IMR-90 (cell line): ENCODE data around the gene PTPN21. TPM values are rescaled to one million over a fixed set of nuclear protein-coding genes. Genes with fewer than 3 reads are reported as not detected.

Experiments used
- ATAC-seq: fragments of 200-7000 bp; cut with Tn5 transposase; 2 replicates; pipeline ENCODE4 v1.9.1; 2020; ENCODE audit warnings: low read depth, mild to moderate bottlenecking, moderate library complexity
- BruUV-seq: library from RNA; stranded (reverse); fragments of 400-500 nt; replicated peaks from 2 replicates; lab custom pipeline; 2021; lab: Mats Ljungman, UMichigan
- CTCF ChIA-PET: fragments of 300-600 bp; formaldehyde crosslinking; extraction: SDS; loops from one replicate; lab custom pipeline; 2021; ENCODE audit warnings: antibody characterized with exemption; lab: Yijun Ruan, JAX
- POLR2A ChIA-PET: fragments of 300-600 bp; sonication (Branson Sonifier 250); formaldehyde crosslinking; loops from one replicate; lab custom pipeline; 2022; ENCODE audit warnings: antibody characterized with exemption; ENCODE audit not compliant: unreplicated experiment; lab: Charles Lee
- DNase-seq: peaks from one replicate; pipeline ENCODE4 v3.0.0; 2013
- H2AFZ ChIP-seq: replicated peaks from 2 replicates; pipeline ENCODE3; 2013; ENCODE audit warnings: low read length, mild to moderate bottlenecking; ENCODE audit not compliant: poor library complexity
- H2AK5ac ChIP-seq: 2 replicates; pipeline ENCODE4 v1.6.1; 2013; ENCODE audit warnings: low read depth, low read length, inconsistent platforms
- H2AK9ac ChIP-seq: replicated peaks from 2 replicates; pipeline ENCODE3; 2013; ENCODE audit warnings: mild to moderate bottlenecking, low read depth, low read length, moderate library complexity; ENCODE audit not compliant: poor library complexity
- H2BK120ac ChIP-seq: 2 replicates; pipeline ENCODE4 v1.6.1; 2013; ENCODE audit warnings: low read depth, low read length, inconsistent platforms
- H2BK15ac ChIP-seq: 3 replicates; pipeline ENCODE4 v1.6.1; 2013; ENCODE audit warnings: low read depth, low read length, inconsistent platforms
- H2BK20ac ChIP-seq: 2 replicates; pipeline ENCODE4 v1.6.1; 2013; ENCODE audit warnings: low read depth, mild to moderate bottlenecking, inconsistent platforms, low read length, moderate library complexity
- H2BK5ac ChIP-seq: 2 replicates; pipeline ENCODE4 v1.6.1; 2013; ENCODE audit warnings: mild to moderate bottlenecking, low read depth, low read length, inconsistent platforms; ENCODE audit not compliant: poor library complexity, severe bottlenecking
- H3K14ac ChIP-seq: replicated peaks from 2 replicates; pipeline ENCODE4 v1.6.1; 2013; ENCODE audit warnings: low read depth, low read length, inconsistent platforms
- H3K18ac ChIP-seq: 2 replicates; pipeline ENCODE4 v1.6.1; 2013; ENCODE audit warnings: low read depth, low read length, control low read depth
- H3K23ac ChIP-seq: 2 replicates; pipeline ENCODE4 v1.6.1; 2013; ENCODE audit warnings: low read depth, low read length, inconsistent platforms
- H3K27ac ChIP-seq: 2 replicates; pipeline ENCODE4 v1.5.1; 2013; ENCODE audit warnings: mild to moderate bottlenecking, control low read depth, low read length; ENCODE audit not compliant: insufficient read depth
- H3K27me3 ChIP-seq: 2 replicates; pipeline ENCODE4 v1.6.1; 2013; ENCODE audit warnings: low read length; ENCODE audit not compliant: control insufficient read depth, insufficient read depth
- H3K36me3 ChIP-seq: 2 replicates; pipeline ENCODE4 v1.6.1; 2013; ENCODE audit warnings: low read length, mixed read lengths; ENCODE audit not compliant: control insufficient read depth, insufficient read depth
- H3K4ac ChIP-seq: 2 replicates; pipeline ENCODE4 v1.6.1; 2013; ENCODE audit warnings: low read depth, low read length, inconsistent platforms
- H3K4me1 ChIP-seq: 2 replicates; pipeline ENCODE4 v1.6.1; 2013; ENCODE audit warnings: low read length, mixed read lengths; ENCODE audit not compliant: control insufficient read depth, insufficient read depth
- H3K4me2 ChIP-seq: 2 replicates; pipeline ENCODE4 v1.6.1; 2013; ENCODE audit warnings: low read depth, mild to moderate bottlenecking, control low read depth, low read length, moderate library complexity
- H3K4me3 ChIP-seq: 2 replicates; pipeline ENCODE4 v1.5.1; 2013; ENCODE audit warnings: low read depth, mild to moderate bottlenecking, control low read depth, low read length, moderate library complexity; ENCODE audit not compliant: insufficient read depth
- H3K56ac ChIP-seq: 2 replicates; pipeline ENCODE4 v1.6.1; 2013; ENCODE audit warnings: low read length, inconsistent platforms; ENCODE audit not compliant: insufficient read depth; ENCODE audit errors: extremely low read depth
- H3K79me1 ChIP-seq, 2 experiments: 2 replicates each; pipeline ENCODE4 v1.6.1; 2013; ENCODE audit warnings: low read length in 2 of 2, inconsistent platforms in 1 of 2, low read depth in 1 of 2
- H3K9ac ChIP-seq: 2 replicates; pipeline ENCODE4 v1.6.1; 2013; ENCODE audit warnings: low read depth, low read length, control low read depth
- H3K9me1 ChIP-seq: 2 replicates; pipeline ENCODE4 v1.6.1; 2013; ENCODE audit warnings: low read length, inconsistent platforms; ENCODE audit not compliant: insufficient read depth
- H3K9me3 ChIP-seq: 2 replicates; pipeline ENCODE4 v1.6.1; 2013; ENCODE audit warnings: low read length; ENCODE audit not compliant: control insufficient read depth, insufficient read depth
- H4K20me1 ChIP-seq: 2 replicates; pipeline ENCODE4 v1.6.1; 2013; ENCODE audit warnings: low read length, inconsistent platforms; ENCODE audit not compliant: insufficient read depth
- H4K5ac ChIP-seq: 2 replicates; pipeline ENCODE4 v1.6.1; 2013; ENCODE audit warnings: mild to moderate bottlenecking, low read depth, low read length, control low read depth
- H4K8ac ChIP-seq, 2 experiments: 2 replicates each; pipeline ENCODE4 v1.6.1; 2013; ENCODE audit warnings: low read depth in 2 of 2, low read length in 2 of 2, control low read depth in 1 of 2, inconsistent platforms in 1 of 2
- H4K91ac ChIP-seq: 2 replicates; pipeline ENCODE4 v1.6.1; 2013; ENCODE audit warnings: low read depth, low read length, inconsistent platforms; ENCODE audit not compliant: insufficient read depth
- BHLHE40 ChIP-seq: fragments of 150-350 bp; IDR thresholded peaks from 2 replicates; pipeline ENCODE4 v1.6.1; 2016; ENCODE audit warnings: mild to moderate bottlenecking, low read depth, low read length
- MXI1 ChIP-seq: IDR thresholded peaks from 2 replicates; pipeline ENCODE4 v1.6.1; 2012; ENCODE audit warnings: low read depth, mild to moderate bottlenecking, low read length, moderate library complexity, borderline replicate concordance
- WGBS, 2 experiments: methylation state at CpG; one replicate each; pipeline versions ENCODE4 v1.1.5 to v1.1.7; 2013; ENCODE audit warnings: missing lambda C conversion rate in 2 of 2; ENCODE audit not compliant: insufficient read length in 1 of 2; ENCODE audit errors: extremely low coverage in 2 of 2; 5-methylcytosine and 5-hydroxymethylcytosine counted together
- dilution Hi-C: fragments of 300-500 bp; cut with HindIII; formaldehyde crosslinking; loops from one replicate; pipeline ENCODE4 v1.14.3; 2018; ENCODE audit warnings: low sequenced_read_pairs; ENCODE audit not compliant: unreplicated experiment
- in situ Hi-C: fragments of 300-500 bp; cut with MboI; formaldehyde crosslinking; loops from 3 replicates; pipeline ENCODE4 v1.14.3; 2019; ENCODE audit warnings: low sequenced_read_pairs, inconsistent platforms, mixed read lengths
- intact Hi-C: fragments of 100-400 bp; cut with micrococcal nuclease; formaldehyde crosslinking; loops from 2 replicates; pipeline ENCODE4 v1.10.0; 2022
- polyA plus RNA-seq, 3 experiments: library from polyadenylated mRNA; depleted of rRNA; stranded (reverse); fragments of >200 nt; gene quantifications; 2 replicates each; pipeline ENCODE4 v1.2.3, GENCODE V29; 2012; ENCODE audit warnings: low replicate concordance in 1 of 3
- total RNA-seq: library from RNA; depleted of rRNA; stranded (reverse); fragments of >200 nt; gene quantifications from 2 replicates; pipeline ENCODE4 v1.2.3, GENCODE V29; 2012

The PTPN21 gene
- total and polyA plus RNA-seq, 2 of the 4 experiments (the other 2 are of a cell fraction), result 10.4 to 10.7 TPM

- no peaks in the 10 kb centered on the region for H3K27me3 ChIP-seq
- no peak overlapping the region for H4K5ac ChIP-seq
- POLR2A ChIA-PET, result no interaction called here
- H2AK9ac ChIP-seq, result no peak overlapping the region
- H4K91ac ChIP-seq, result no peak overlapping the region
- intact Hi-C loops, result no loop called here
- H3K9ac ChIP-seq, result no peak overlapping the region
- no peak overlapping the region for H3K4me3 ChIP-seq
- H3K4me1 ChIP-seq, result no peaks in the 10 kb centered on the region; the same call in 1 of the 2 replicates
- dilution Hi-C loops, result no loop called here
- no peak overlapping the region for H3K4ac ChIP-seq
- H3K56ac ChIP-seq, result no peak overlapping the region
- 70% methylated on average over 2 of the region's 10 CpGs; no CpG with 5 or more reads in 1 of the 2 experiments for WGBS, 2 experiments
- DNase-seq (no peak), ATAC-seq (no peak)
- H2AFZ ChIP-seq, result no peak overlapping the region
- peaks cover 5% of the 10 kb centered on the region; the same call in 1 of the 2 replicates for H3K9me1 ChIP-seq
- no peak overlapping the region for H2BK5ac ChIP-seq
- no peak overlapping the region for H2BK20ac ChIP-seq
- no peak overlapping the region for H3K23ac ChIP-seq
- peaks cover 55% of the 10 kb centered on the region for H3K36me3 ChIP-seq
- in situ Hi-C loops, result no loop called here
- H2BK120ac ChIP-seq, result no peak overlapping the region
- peaks cover 13 to 41% of the 10 kb centered on the region in 2 experiments; a peak in 3 of 4 replicates for H3K79me1 ChIP-seq
- no peak for TF ChIP-seq MXI1
- no peak for TF ChIP-seq BHLHE40
- no peak overlapping the region for H4K8ac ChIP-seq
- no peak overlapping the region for H2AK5ac ChIP-seq
- H3K14ac ChIP-seq, result no peak overlapping the region
- no peak overlapping the region for H3K27ac ChIP-seq
- peaks cover 4% of the 10 kb centered on the region; the same call in 1 of the 2 replicates for H4K20me1 ChIP-seq
- no peaks in the 10 kb centered on the region for H3K9me3 ChIP-seq
- H2BK15ac ChIP-seq, result no peak overlapping the region
- no peak overlapping the region for H3K18ac ChIP-seq
- no peak overlapping the region for H3K4me2 ChIP-seq
- CTCF ChIA-PET, result no interaction called here
- BruUV-seq, result no TSS peak
Observed at GRCh38 chr14:88599761-88600439, 45.1 kb upstream of the PTPN21 start.
